ENCODE measurements around the gene CD53. TPM values are rescaled to one million over a fixed set of nuclear protein-coding genes. Genes with fewer than 3 reads are reported as not detected.

Gene CD53
- total RNA-seq, 6 experiments from 2014 or later, result 7.8 to 26.6 (median 11.9) TPM

DNA sequence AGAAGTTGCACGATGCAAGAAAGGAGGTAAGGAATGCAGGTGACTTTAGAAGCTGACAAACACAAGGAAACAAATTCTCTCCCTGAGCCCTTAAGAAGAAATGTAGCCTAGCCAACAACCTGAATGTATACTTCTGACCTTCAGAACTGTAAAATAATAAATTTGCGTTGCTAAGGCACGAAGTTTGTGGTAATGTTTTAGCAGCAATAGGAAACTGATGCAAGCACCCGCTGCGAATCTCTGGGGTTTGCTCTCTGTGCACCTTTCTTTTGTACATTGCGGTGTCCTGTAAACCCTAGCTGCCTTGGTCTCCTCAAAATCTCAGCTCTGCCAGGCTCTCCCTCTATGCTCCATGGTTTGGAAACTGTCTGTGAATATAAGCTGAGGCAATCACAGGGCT, 15.1 kb downstream of the CD53 start:
- no peaks in the 10 kb centered on the region for H3K4me1 ChIP-seq
- no peaks in the 10 kb centered on the region for H3K9me3 ChIP-seq
- intact Hi-C loops (cut with DNase I), result no loop called here
- no peak overlapping the region for H3K4me3 ChIP-seq
- 52% methylated on average over 6 of the region's 6 CpGs for WGBS (ENCODE audit: insufficient coverage, low coverage, low lambda C conversion rate, missing lambda C conversion rate)
- no peak for ATAC-seq
- H3K27ac ChIP-seq, result no peak overlapping the region
- TF ChIP-seq POLR2A (IDR thresholded peaks at IDR 0.05), result no peak
- TF ChIP-seq, protein P1, sequence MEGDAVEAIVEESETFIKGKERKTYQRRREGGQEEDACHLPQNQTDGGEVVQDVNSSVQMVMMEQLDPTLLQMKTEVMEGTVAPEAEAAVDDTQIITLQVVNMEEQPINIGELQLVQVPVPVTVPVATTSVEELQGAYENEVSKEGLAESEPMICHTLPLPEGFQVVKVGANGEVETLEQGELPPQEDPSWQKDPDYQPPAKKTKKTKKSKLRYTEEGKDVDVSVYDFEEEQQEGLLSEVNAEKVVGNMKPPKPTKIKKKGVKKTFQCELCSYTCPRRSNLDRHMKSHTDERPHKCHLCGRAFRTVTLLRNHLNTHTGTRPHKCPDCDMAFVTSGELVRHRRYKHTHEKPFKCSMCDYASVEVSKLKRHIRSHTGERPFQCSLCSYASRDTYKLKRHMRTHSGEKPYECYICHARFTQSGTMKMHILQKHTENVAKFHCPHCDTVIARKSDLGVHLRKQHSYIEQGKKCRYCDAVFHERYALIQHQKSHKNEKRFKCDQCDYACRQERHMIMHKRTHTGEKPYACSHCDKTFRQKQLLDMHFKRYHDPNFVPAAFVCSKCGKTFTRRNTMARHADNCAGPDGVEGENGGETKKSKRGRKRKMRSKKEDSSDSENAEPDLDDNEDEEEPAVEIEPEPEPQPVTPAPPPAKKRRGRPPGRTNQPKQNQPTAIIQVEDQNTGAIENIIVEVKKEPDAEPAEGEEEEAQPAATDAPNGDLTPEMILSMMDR (IDR thresholded peaks at IDR 0.05), result no peak
- H3K27me3 ChIP-seq, result no peaks in the 10 kb centered on the region
- DNase-seq, result no peak
- no peaks in the 10 kb centered on the region for H3K36me3 ChIP-seq

DNA sequence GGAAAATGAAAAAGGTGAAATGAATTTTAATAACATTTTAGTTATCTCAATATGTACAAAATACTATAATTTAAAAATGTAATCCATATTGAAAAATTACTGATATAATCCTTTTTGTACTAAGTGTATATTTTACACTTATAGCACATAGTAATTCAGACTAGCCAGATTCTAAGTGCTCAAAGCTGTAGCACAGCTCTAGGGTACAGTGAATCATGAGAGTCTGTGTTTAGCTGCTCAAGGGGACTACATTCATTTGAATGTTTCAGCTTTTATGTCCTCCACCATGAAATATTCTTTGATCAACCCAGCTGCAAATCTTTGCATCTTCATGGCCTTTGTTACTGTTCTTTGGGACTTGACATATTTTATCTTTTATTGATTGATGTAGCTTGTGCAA, 15.7 kb downstream of the CD53 start:
- H3K4me1 ChIP-seq, result no peaks in the 10 kb centered on the region
- intact Hi-C loops (cut with DNase I), result no loop called here
- TF ChIP-seq, protein P1 (IDR thresholded peaks at IDR 0.05), result no peak
- no peak for TF ChIP-seq POLR2A (IDR thresholded peaks at IDR 0.05)
- no peak overlapping the region for H3K27ac ChIP-seq
- ATAC-seq (no peak), DNase-seq (no peak)
- H3K36me3 ChIP-seq, result no peaks in the 10 kb centered on the region
- H3K27me3 ChIP-seq, result no peaks in the 10 kb centered on the region
- H3K4me3 ChIP-seq, result no peak overlapping the region
- no peaks in the 10 kb centered on the region for H3K9me3 ChIP-seq

DNA sequence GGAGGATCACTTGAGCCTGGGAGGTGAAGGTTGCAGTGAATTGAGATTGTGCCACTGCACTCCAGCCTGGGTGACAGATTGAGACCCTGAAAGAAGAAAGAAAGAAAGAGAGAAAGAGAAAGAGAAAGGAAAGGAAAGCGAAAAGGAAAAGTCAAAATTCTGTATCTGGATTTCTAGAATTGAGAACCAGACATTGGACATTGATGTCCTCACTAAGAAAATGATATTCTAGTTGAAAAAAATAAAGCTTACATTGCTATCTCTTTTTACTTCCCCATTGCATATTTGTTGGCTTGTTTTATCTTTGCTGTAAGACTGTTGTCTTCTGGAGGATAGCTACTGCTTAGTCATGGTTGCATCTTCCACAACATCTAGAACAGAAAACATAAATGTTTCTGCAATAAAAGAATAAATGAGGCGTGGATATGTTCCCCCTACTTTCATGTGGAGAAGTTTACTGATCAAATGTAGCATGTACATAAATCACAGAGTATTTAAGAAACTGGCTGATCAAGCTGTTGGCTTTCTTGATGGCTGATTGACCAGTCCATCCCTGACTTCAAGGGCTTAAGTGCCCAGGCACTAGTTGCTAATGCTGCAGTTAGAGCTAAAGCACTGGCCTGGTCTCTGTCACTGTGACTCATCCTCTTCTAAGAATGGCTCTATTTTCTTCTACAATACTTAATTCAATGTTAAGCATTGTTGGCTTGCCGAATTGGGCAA, 17.7 kb downstream of the CD53 start:
- Histone ChIP-seq H3K9me3 (no peaks in the 10 kb centered on the region), H3K27ac (no peak overlapping the region), H3K36me3 (no peaks in the 10 kb centered on the region), H3K4me1 (no peaks in the 10 kb centered on the region), H3K4me3 (no peak overlapping the region), H3K27me3 (no peaks in the 10 kb centered on the region)
- WGBS (ENCODE audit: insufficient coverage, low coverage, low lambda C conversion rate, missing lambda C conversion rate), result 72% methylated on average over 3 of the region's 3 CpGs
- intact Hi-C loops (cut with DNase I), result no loop called here
- TF ChIP-seq, protein P1 (IDR thresholded peaks at IDR 0.05), result no peak
- no peak for TF ChIP-seq POLR2A (IDR thresholded peaks at IDR 0.05)
- ATAC-seq (no peak), DNase-seq (no peak)

DNA sequence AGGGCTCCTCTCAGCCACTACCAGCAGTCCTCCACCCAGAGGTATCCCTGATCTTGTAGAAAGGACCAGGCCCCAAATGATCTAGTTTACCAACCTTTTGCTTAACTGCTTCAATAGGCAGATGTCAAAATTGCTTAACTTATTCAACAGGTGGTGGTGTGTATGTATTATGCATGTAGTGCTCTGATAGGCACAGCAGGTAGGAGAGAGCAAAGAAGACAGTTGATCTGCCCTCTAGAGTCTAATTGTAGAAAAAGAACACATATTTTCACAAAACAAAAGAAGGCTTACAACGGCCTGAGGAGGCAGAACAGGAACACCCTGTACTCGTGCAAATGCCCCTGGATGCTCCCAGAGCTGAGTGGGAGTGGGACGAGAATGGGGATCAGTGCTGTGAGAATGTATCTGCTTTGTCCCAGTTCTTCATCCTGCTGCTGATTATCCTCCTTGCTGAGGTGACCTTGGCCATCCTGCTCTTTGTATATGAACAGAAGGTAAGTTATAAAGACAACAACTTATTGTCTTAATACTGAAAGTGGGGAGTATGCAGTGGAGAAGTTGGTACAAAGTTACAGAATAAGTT, 21.1 kb downstream of the CD53 start:
- Histone ChIP-seq H3K27me3 (no peaks in the 10 kb centered on the region), H3K27ac (no peak overlapping the region), H3K4me1 (no peaks in the 10 kb centered on the region), H3K36me3 (no peaks in the 10 kb centered on the region), H3K4me3 (no peak overlapping the region), H3K9me3 (no peaks in the 10 kb centered on the region)
- DNase-seq (no peak), ATAC-seq (no peak)
- intact Hi-C loops (cut with DNase I), result no loop called here
- TF ChIP-seq, protein P1 (IDR thresholded peaks at IDR 0.05), result no peak
- no peak for TF ChIP-seq POLR2A (IDR thresholded peaks at IDR 0.05)
- WGBS (ENCODE audit: insufficient coverage, low coverage, low lambda C conversion rate, missing lambda C conversion rate), result 37% methylated on average over 3 of the region's 3 CpGs

All from right lobe of liver (tissue), 6 donors.